ENCODE results near the gene REG1A. TPM values are rescaled to one million over a fixed set of nuclear protein-coding genes. Genes with fewer than 3 reads are reported as not detected.

REG1A gene
- 0.06 TPM for polyA plus RNA-seq (2013, experiment 1 of 2)
- 0.04 TPM for polyA plus RNA-seq (2013, experiment 2 of 2)

- Histone ChIP-seq H3K4me3 (ENCODE audit: low read length in 2 of 2) (no peak within 1 kb of the TSS), H2BK12ac (ENCODE audit: low read length) (no peak within 1 kb of the TSS), H3K4ac (ENCODE audit: low read length) (no peak within 1 kb of the TSS), H2BK5ac (ENCODE audit: low read length) (no peak within 1 kb of the TSS), H3K23ac (ENCODE audit: low read depth, low read length, poor library complexity) (no peak within 1 kb of the TSS), H3K9me3 (replicated peaks in 1 of 2; ENCODE audit: control insufficient read depth in 2 of 2, insufficient read depth in 1 of 2, low read depth in 1 of 2, low read length in 2 of 2) (no peaks in the 10 kb centered on the region), H3K18ac (ENCODE audit: low read length) (no peak within 1 kb of the TSS), H3K4me1 (ENCODE audit: control insufficient read depth in 2 of 2, insufficient read depth in 1 of 2, low read depth in 1 of 2, low read length in 2 of 2) (no peaks in the 10 kb centered on the region), H4K8ac (ENCODE audit: low read depth, low read length) (no peak within 1 kb of the TSS), H3K27ac (replicated peaks; ENCODE audit: low read length) (no peak within 1 kb of the TSS), H3K79me1 (ENCODE audit: low read depth, low read length) (no peaks in the 10 kb centered on the region), H2AFZ (ENCODE audit: low read length) (no peak within 1 kb of the TSS), H3K27me3 (ENCODE audit: control insufficient read depth in 3 of 3, insufficient read depth in 3 of 3, low read depth in 1 of 3, low read length in 3 of 3) (no peaks in the 10 kb centered on the region), H2BK15ac (ENCODE audit: low read length) (no peak within 1 kb of the TSS), H2BK120ac (ENCODE audit: low read depth, low read length) (no peak within 1 kb of the TSS), H3K9ac (ENCODE audit: low read depth, low read length, poor library complexity) (no peak within 1 kb of the TSS), H3K4me2 (ENCODE audit: insufficient read depth, low read length, poor library complexity, severe bottlenecking) (no peak within 1 kb of the TSS), H4K91ac (ENCODE audit: low read depth, low read length, poor library complexity) (no peak within 1 kb of the TSS), H3K14ac (ENCODE audit: low read length) (no peak within 1 kb of the TSS), H3K36me3 (replicated peaks in 1 of 2; ENCODE audit: control insufficient read depth in 2 of 2, insufficient read depth in 2 of 2, low read length in 2 of 2) (no peaks in the 10 kb centered on the region), H2AK5ac (ENCODE audit: low read depth, low read length) (no peak within 1 kb of the TSS)
- DNase-seq (ENCODE audit: low spot score): no peak
- WGBS, 2 donors (ENCODE audit: extremely low coverage in 2 of 2, insufficient read length in 2 of 2, insufficient replicate concordance in 1 of 2): no CpG with 5 or more reads among the region's 6 CpGs
These were observed at the start of gene REG1A for GRCh38 chr2:79120194-79120713. TSS of gene REG1A (plus strand) at chr2:79120488. CDS start at chr2:79120862, 374 bp downstream.

GRCh38 chr2:79071078-79071477 is 49.2 kb upstream of the REG1A start:
- Histone ChIP-seq H3K4me3 (ENCODE audit: low read length in 2 of 2) (no peak overlapping the region), H2BK120ac (ENCODE audit: low read depth, low read length) (no peak overlapping the region), H2AFZ (ENCODE audit: low read length) (no peak overlapping the region), H2BK12ac (ENCODE audit: low read length) (no peak overlapping the region), H3K4me1 (ENCODE audit: control insufficient read depth in 2 of 2, insufficient read depth in 1 of 2, low read depth in 1 of 2, low read length in 2 of 2) (no peaks in the 10 kb centered on the region), H3K14ac (ENCODE audit: low read length) (no peak overlapping the region), H2BK15ac (ENCODE audit: low read length) (no peak overlapping the region), H3K4ac (ENCODE audit: low read length) (no peak overlapping the region), H3K9me3 (replicated peaks in 1 of 2; ENCODE audit: control insufficient read depth in 2 of 2, insufficient read depth in 1 of 2, low read depth in 1 of 2, low read length in 2 of 2) (no peaks in the 10 kb centered on the region), H3K4me2 (ENCODE audit: insufficient read depth, low read length, poor library complexity, severe bottlenecking) (no peak overlapping the region), H4K91ac (ENCODE audit: low read depth, low read length, poor library complexity) (no peak overlapping the region), H2AK5ac (ENCODE audit: low read depth, low read length) (no peak overlapping the region), H3K36me3 (replicated peaks in 1 of 2; ENCODE audit: control insufficient read depth in 2 of 2, insufficient read depth in 2 of 2, low read length in 2 of 2) (no peaks in the 10 kb centered on the region), H2BK5ac (ENCODE audit: low read length) (no peak overlapping the region), H3K9ac (ENCODE audit: low read depth, low read length, poor library complexity) (no peak overlapping the region), H3K27ac (replicated peaks; ENCODE audit: low read length) (no peak overlapping the region), H3K27me3 (ENCODE audit: control insufficient read depth in 3 of 3, insufficient read depth in 3 of 3, low read depth in 1 of 3, low read length in 3 of 3) (no peaks in the 10 kb centered on the region), H4K8ac (ENCODE audit: low read depth, low read length) (no peak overlapping the region), H3K79me1 (ENCODE audit: low read depth, low read length) (no peaks in the 10 kb centered on the region), H3K18ac (ENCODE audit: low read length) (no peak overlapping the region), H3K23ac (ENCODE audit: low read depth, low read length, poor library complexity) (no peak overlapping the region)
- WGBS, 2 donors (ENCODE audit: extremely low coverage in 2 of 2, insufficient read length in 2 of 2, insufficient replicate concordance in 1 of 2): no CpG with 5 or more reads among the region's 2 CpGs
- DNase-seq (ENCODE audit: low spot score): no peak

GRCh38 chr2:79082987-79083386 is 37.3 kb upstream of the REG1A start:
- no peak overlapping the region for H3K27ac ChIP-seq (replicated peaks; ENCODE audit: low read length)
- no peaks in the 10 kb centered on the region for H3K79me1 ChIP-seq (ENCODE audit: low read depth, low read length)
- DNase-seq (ENCODE audit: low spot score): no peak
- no peaks in the 10 kb centered on the region for H3K36me3 ChIP-seq (replicated peaks in 1 of 2; ENCODE audit: control insufficient read depth in 2 of 2, insufficient read depth in 2 of 2, low read length in 2 of 2)
- H2BK12ac ChIP-seq (ENCODE audit: low read length): no peak overlapping the region
- no peak overlapping the region for H3K4me3 ChIP-seq (ENCODE audit: low read length in 2 of 2)
- H2BK120ac ChIP-seq (ENCODE audit: low read depth, low read length): no peak overlapping the region
- H2AFZ ChIP-seq (ENCODE audit: low read length): no peak overlapping the region
- H3K4me1 ChIP-seq (ENCODE audit: control insufficient read depth in 2 of 2, insufficient read depth in 1 of 2, low read depth in 1 of 2, low read length in 2 of 2): no peaks in the 10 kb centered on the region
- no peak overlapping the region for H3K4ac ChIP-seq (ENCODE audit: low read length)
- H3K27me3 ChIP-seq (ENCODE audit: control insufficient read depth in 3 of 3, insufficient read depth in 3 of 3, low read depth in 1 of 3, low read length in 3 of 3): no peaks in the 10 kb centered on the region
- H3K4me2 ChIP-seq (ENCODE audit: insufficient read depth, low read length, poor library complexity, severe bottlenecking): no peak overlapping the region
- no peak overlapping the region for H2BK5ac ChIP-seq (ENCODE audit: low read length)
- H3K14ac ChIP-seq (ENCODE audit: low read length): no peak overlapping the region
- no peak overlapping the region for H3K9ac ChIP-seq (ENCODE audit: low read depth, low read length, poor library complexity)
- H3K23ac ChIP-seq (ENCODE audit: low read depth, low read length, poor library complexity): no peak overlapping the region
- H4K8ac ChIP-seq (ENCODE audit: low read depth, low read length): no peak overlapping the region
- WGBS, 2 donors (ENCODE audit: extremely low coverage in 2 of 2, insufficient read length in 2 of 2, insufficient replicate concordance in 1 of 2): no CpG with 5 or more reads among the region's 5 CpGs
- H2AK5ac ChIP-seq (ENCODE audit: low read depth, low read length): no peak overlapping the region
- H3K9me3 ChIP-seq (replicated peaks in 1 of 2; ENCODE audit: control insufficient read depth in 2 of 2, insufficient read depth in 1 of 2, low read depth in 1 of 2, low read length in 2 of 2): no peaks in the 10 kb centered on the region
- H3K18ac ChIP-seq (ENCODE audit: low read length): no peak overlapping the region
- no peak overlapping the region for H2BK15ac ChIP-seq (ENCODE audit: low read length)
- H4K91ac ChIP-seq (ENCODE audit: low read depth, low read length, poor library complexity): no peak overlapping the region

- Histone ChIP-seq H2BK5ac (ENCODE audit: low read length) (no peak overlapping the region), H2AFZ (ENCODE audit: low read length) (no peak overlapping the region)
- DNase-seq (ENCODE audit: low spot score): no peak
These were observed 36.6 kb upstream of the REG1A start for GRCh38 chr2:79083597-79084251.

More at GRCh38 chr2:79083597-79084251, 36.6 kb upstream of the REG1A start:
- H3K4ac ChIP-seq (ENCODE audit: low read length): no peak overlapping the region
- H2BK120ac ChIP-seq (ENCODE audit: low read depth, low read length): no peak overlapping the region
- H4K8ac ChIP-seq (ENCODE audit: low read depth, low read length): no peak overlapping the region
- no peak overlapping the region for H3K9ac ChIP-seq (ENCODE audit: low read depth, low read length, poor library complexity)
- H3K27ac ChIP-seq (replicated peaks; ENCODE audit: low read length): no peak overlapping the region
- no peak overlapping the region for H3K4me2 ChIP-seq (ENCODE audit: insufficient read depth, low read length, poor library complexity, severe bottlenecking)
- no peak overlapping the region for H2BK12ac ChIP-seq (ENCODE audit: low read length)
- H2AK5ac ChIP-seq (ENCODE audit: low read depth, low read length): no peak overlapping the region
- no peaks in the 10 kb centered on the region for H3K36me3 ChIP-seq (replicated peaks in 1 of 2; ENCODE audit: control insufficient read depth in 2 of 2, insufficient read depth in 2 of 2, low read length in 2 of 2)
- no peaks in the 10 kb centered on the region for H3K27me3 ChIP-seq (ENCODE audit: control insufficient read depth in 3 of 3, insufficient read depth in 3 of 3, low read depth in 1 of 3, low read length in 3 of 3)
- no peak overlapping the region for H2BK15ac ChIP-seq (ENCODE audit: low read length)
- no peak overlapping the region for H3K23ac ChIP-seq (ENCODE audit: low read depth, low read length, poor library complexity)
- H3K18ac ChIP-seq (ENCODE audit: low read length): no peak overlapping the region
- H3K4me3 ChIP-seq (ENCODE audit: low read length in 2 of 2): no peak overlapping the region
- H3K4me1 ChIP-seq (ENCODE audit: control insufficient read depth in 2 of 2, insufficient read depth in 1 of 2, low read depth in 1 of 2, low read length in 2 of 2): no peaks in the 10 kb centered on the region
- peaks cover 0 to 2% of the 10 kb centered on the region in 2 donors for H3K9me3 ChIP-seq (replicated peaks in 1 of 2; ENCODE audit: control insufficient read depth in 2 of 2, insufficient read depth in 1 of 2, low read depth in 1 of 2, low read length in 2 of 2)
- no peaks in the 10 kb centered on the region for H3K79me1 ChIP-seq (ENCODE audit: low read depth, low read length)
- no peak overlapping the region for H4K91ac ChIP-seq (ENCODE audit: low read depth, low read length, poor library complexity)
- H3K14ac ChIP-seq (ENCODE audit: low read length): no peak overlapping the region
